Measurements from ENCODE around the gene CCNDBP1. TPM values are rescaled to one million over a fixed set of nuclear protein-coding genes. Genes with fewer than 3 reads are reported as not detected.
A peak's percentile ranks its signal among the peaks of the same experiment; 100 is the strongest.
"Not testable (repeated sequence)": the region's sequence is repeated elsewhere in the genome, so short reads cannot be mapped to it uniquely, and the experiment has no call there.

CCNDBP1 gene
- total RNA-seq = 44.9 TPM
- 62.6 TPM for polyA plus RNA-seq

DNA sequence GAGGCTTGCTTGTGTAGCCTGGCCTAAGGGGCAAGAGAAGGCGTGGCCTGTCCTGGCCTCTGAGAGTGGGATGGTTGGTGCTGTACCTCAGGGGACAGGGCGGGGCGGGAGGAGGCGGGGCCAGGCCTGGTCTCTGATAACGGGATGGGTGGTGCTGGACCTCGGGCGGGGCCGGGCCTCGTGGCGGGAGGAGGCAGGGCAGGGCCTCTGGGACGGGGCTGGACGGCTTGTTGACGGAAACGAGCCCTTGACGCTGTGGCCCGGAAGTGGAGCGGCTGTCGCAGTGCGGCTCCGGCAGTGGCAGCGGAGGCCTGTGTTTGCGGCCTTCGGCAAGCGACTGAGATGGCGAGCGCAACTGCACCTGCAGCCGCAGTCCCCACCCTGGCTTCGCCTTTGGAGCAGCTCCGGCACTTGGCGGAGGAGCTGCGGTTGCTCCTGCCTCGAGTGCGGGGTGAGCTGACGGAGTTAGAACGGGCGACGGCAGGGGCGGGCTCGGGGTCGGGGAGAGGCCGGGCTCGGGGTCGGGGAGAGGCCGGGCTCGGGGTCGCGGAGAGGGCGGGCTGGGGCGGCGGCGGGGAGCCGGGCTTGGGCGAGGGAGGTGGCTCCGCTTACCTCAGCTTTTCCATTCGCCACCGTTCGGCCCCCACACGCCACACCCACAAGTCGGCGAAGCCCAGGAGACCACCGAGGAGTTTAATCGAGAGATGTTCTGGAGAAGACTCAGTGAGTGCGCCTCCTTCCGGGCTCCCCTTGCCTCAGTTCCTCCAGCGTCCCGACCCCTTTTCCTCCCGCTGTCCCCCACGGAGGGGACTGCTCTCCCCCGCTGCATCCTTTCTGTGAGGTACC lies at the start of gene CCNDBP1:
TSS of gene CCNDBP1 (plus strand) at position 247 of the 846 bp plus-strand sequence. CDS start at position 343, 96 bp downstream.
- 1% methylated on average over 69 of the region's 69 CpGs for WGBS
- H3K4me3 ChIP-seq (ENCODE audit: low read depth, low read length) = peak within 1 kb of the TSS; percentile 82

DNA sequence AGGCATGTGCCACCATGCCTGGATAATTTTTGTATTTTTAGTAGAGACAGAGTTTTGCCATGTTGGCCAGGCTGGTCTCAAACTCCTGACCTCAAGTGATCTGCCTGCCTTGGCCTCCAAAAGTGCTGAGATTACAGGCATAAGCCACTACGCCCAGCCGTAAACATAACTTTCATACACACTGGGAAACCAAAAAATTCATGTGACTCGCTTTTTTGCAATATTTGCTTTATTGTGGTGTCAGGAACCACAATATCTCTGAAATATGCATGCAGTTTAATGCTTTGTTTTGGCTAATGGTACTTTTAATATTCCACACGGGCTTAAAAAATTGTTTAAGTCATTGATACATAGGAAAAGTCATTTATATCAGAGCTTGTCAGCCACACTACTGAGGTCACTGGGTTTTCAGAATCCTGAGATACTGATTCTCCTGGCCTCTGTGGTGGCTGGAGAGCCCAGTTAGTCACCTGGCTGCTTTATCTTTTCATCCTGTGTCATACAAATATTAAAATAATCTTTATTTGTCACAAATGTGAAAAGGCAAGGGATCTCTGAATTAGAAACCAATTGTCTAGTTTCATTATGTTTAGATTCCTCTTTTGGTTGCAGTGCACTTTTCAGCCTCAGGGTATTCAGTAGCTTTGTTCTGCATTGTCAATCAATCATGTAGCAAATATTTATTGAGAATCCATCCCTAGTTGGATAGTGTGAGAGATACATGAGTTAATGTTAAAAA lies 41.8 kb upstream of the CCNDBP1 start:
- H3K4me1 ChIP-seq (ENCODE audit: insufficient read depth) = no peaks in the 10 kb centered on the region
- no peak for DNase-seq (ENCODE audit: extremely low spot score)
- WGBS = 77% methylated on average over 4 of the region's 4 CpGs

More for the DNA sequence above, at the start of gene CCNDBP1:
- Histone ChIP-seq H3K36me3 (ENCODE audit: insufficient read depth) (peaks cover 4% of the 10 kb centered on the region), H3K4me1 (ENCODE audit: insufficient read depth) (no peaks in the 10 kb centered on the region), H3K27ac (ENCODE audit: low read depth) (peak within 1 kb of the TSS; percentile 94)
- peak; percentile 29 for DNase-seq (ENCODE audit: extremely low spot score)

DNA sequence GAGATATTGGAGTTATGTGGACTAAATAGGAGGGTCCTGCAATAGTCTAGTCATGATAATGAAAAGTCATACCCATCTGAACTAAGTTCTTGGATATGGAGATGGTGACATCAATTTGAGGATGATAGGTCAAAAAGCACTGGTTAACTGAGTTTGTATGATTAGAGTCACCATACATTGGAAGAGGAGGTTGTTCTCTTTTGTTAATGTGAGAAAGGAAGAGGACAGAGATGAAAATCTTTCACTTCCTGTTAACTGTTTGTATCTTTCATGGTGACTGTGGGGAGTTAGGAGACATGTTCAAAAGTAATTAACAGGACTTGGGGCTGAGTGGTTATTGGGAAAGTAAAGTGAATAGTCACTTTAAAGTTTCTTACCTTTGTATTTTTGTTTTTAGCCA lies 40.7 kb upstream of the CCNDBP1 start:
- no peak overlapping the region for H3K4me3 ChIP-seq (ENCODE audit: low read depth, low read length)
- H3K36me3 ChIP-seq (ENCODE audit: insufficient read depth) = peaks cover 4% of the 10 kb centered on the region
- H3K4me1 ChIP-seq (ENCODE audit: insufficient read depth) = no peaks in the 10 kb centered on the region
- DNase-seq (ENCODE audit: extremely low spot score) = no peak
- H3K27ac ChIP-seq (ENCODE audit: low read depth) = no peak overlapping the region

More for the DNA sequence above, 41.8 kb upstream of the CCNDBP1 start:
- Histone ChIP-seq H3K36me3 (ENCODE audit: insufficient read depth) (peaks cover 5% of the 10 kb centered on the region), H3K4me3 (ENCODE audit: low read depth, low read length) (no peak overlapping the region), H3K27ac (ENCODE audit: low read depth) (no peak overlapping the region)

GRCh38 chr15:43146184-43146583 lies 39.0 kb upstream of the CCNDBP1 start:
- Histone ChIP-seq H3K36me3 (ENCODE audit: insufficient read depth) (peaks cover 6% of the 10 kb centered on the region), H3K27ac (ENCODE audit: low read depth) (no peak overlapping the region), H3K4me1 (ENCODE audit: insufficient read depth) (no peaks in the 10 kb centered on the region), H3K4me3 (ENCODE audit: low read depth, low read length) (no peak overlapping the region)
- DNase-seq (ENCODE audit: extremely low spot score) = no peak
- WGBS = 78% methylated on average over 5 of the region's 5 CpGs

GRCh38 chr15:43150191-43150929 lies 34.8 kb upstream of the CCNDBP1 start:
- Histone ChIP-seq H3K27ac (ENCODE audit: low read depth) (no peak overlapping the region), H3K4me3 (ENCODE audit: low read depth, low read length) (no peak overlapping the region), H3K4me1 (ENCODE audit: insufficient read depth) (no peaks in the 10 kb centered on the region), H3K36me3 (ENCODE audit: insufficient read depth) (peaks cover 10% of the 10 kb centered on the region)
- 90% methylated on average over 5 of the region's 5 CpGs for WGBS
- DNase-seq (ENCODE audit: extremely low spot score) = no peak

DNA sequence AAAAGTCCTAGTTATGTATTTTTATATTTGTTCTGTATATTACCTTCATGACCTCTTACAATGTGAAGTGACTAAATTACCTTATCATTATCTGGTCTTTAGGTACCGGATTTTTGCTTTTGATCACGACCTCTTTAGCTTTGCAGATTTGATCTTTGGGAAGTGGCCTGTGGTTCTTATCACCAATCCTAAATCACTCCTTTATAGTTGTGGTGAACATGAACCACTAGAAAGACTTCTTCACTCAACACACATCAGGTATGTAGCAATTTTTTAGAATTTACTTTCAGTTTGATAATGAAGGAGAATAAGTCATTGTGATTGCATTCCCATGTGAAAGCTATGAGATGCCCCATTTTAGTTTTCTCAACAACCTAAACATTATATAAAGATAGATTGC lies 33.5 kb upstream of the CCNDBP1 start:
- DNase-seq (ENCODE audit: extremely low spot score) = no peak
- 75% methylated on average over 2 of the region's 2 CpGs for WGBS
- Histone ChIP-seq H3K36me3 (ENCODE audit: insufficient read depth) (peaks cover 8% of the 10 kb centered on the region), H3K27ac (ENCODE audit: low read depth) (no peak overlapping the region), H3K4me3 (ENCODE audit: low read depth, low read length) (no peak overlapping the region), H3K4me1 (ENCODE audit: insufficient read depth) (no peaks in the 10 kb centered on the region)

DNA sequence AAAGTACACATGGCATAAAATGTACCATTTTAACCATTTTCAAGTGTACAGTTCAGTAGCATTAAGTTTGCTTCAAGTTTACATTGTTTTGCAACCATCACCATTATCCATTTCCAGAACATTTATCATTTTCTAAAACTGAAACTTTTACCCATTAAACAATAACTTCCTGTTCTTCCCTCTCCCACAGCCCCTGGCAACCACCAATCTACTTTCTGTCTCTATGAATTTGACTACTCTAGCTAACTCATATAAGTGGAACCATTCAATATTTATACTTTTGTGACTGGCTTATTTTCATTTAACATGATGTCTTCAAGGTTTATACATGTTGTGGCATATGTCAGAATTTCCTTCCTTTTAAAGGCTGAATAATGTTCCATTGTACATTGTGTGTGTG lies 31.9 kb upstream of the CCNDBP1 start:
- no peak for DNase-seq (ENCODE audit: extremely low spot score)
- H3K4me3 ChIP-seq (ENCODE audit: low read depth, low read length) = no peak overlapping the region
- H3K4me1 ChIP-seq (ENCODE audit: insufficient read depth) = no peaks in the 10 kb centered on the region
- H3K36me3 ChIP-seq (ENCODE audit: insufficient read depth) = peaks cover 8% of the 10 kb centered on the region
- H3K27ac ChIP-seq (ENCODE audit: low read depth) = no peak overlapping the region

DNA sequence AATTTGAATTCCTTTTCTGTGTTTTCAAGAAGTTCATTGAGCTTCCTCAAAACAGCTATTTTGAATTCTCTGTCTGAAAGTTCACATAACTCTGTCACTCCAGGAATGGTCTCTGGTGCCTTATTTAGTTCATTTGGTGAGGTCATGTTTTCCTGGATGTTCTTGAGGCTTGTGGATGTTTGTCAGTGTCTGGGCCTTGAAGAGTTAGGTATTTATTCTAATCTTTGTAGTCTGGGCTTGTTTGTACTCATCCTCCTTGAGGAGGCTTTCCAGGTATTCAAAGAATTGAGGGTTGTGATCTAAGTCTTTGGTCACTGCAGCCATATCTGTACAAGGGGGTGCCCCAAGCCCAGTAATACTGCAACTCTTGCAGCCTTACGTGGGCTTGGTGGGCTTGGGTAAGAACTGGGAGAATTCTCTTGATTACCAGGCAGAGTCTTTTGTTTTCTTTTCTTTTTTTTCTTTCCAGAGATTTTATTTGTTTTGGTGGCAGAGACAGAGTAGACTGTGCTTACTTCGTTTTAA lies 19.3 kb upstream of the CCNDBP1 start:
- H3K4me3 ChIP-seq (ENCODE audit: low read depth, low read length) = no peak overlapping the region
- WGBS = 84% methylated on average over 2 of the region's 2 CpGs
- no peak overlapping the region for H3K27ac ChIP-seq (ENCODE audit: low read depth)
- DNase-seq (ENCODE audit: extremely low spot score) = no peak
- no peaks in the 10 kb centered on the region for H3K4me1 ChIP-seq (ENCODE audit: insufficient read depth)
- peaks cover 3% of the 10 kb centered on the region for H3K36me3 ChIP-seq (ENCODE audit: insufficient read depth)

- WGBS = 97% methylated on average over 27 of the region's 28 CpGs
- DNase-seq (ENCODE audit: extremely low spot score); H3K4me3 ChIP-seq (ENCODE audit: low read depth, low read length); H3K27ac ChIP-seq (ENCODE audit: low read depth); H3K4me1 ChIP-seq (ENCODE audit: insufficient read depth); H3K36me3 ChIP-seq (ENCODE audit: insufficient read depth): not testable (repeated sequence)
Observed at GRCh38 chr15:43167261-43167660, 17.9 kb upstream of the CCNDBP1 start.

DNA sequence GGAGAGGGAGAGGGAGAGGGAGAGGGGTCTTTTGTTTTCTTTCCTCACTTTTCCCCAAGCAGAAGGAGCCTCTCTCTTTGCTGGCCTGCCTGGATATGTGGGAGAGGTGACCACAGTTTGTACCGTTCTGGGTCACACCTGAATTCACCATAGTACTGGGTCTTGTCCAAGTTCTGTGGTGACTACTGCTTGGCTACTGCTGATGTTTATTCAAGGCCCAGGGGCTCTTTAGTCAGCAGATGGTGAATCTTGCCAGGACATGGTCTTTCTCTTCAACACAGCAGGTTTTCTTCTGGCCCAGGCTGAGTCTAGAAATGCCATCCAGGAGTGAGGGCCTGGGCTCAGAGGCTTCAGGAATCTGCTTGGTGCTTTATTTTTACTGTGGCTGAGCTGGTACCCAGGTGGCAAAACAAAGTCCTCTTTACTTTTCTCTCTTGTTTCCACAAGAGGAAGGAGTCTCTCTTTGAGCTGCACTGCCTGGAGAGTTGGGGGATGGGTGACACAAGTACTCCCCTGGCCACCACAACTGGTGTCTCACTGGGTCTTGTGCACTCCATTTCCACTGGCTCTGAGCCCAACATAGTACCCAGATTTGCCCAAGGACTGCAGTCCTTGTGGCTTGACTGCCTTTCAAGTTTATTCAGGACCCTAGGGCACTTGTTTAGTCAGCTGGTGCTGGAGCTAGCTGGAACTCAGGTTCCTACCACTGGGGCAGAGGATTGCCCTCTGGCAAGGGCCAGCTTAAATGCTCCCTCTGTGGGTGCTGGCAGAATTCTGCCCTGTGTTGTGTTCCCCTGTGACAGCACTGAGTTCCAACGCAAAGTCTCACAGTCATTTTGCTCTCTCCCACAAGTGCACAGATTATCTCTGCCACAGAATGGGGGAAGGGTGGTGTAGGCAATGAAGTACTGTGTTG lies 16.8 kb upstream of the CCNDBP1 start:
- Histone ChIP-seq H3K36me3 (ENCODE audit: insufficient read depth) (peaks cover 3% of the 10 kb centered on the region), H3K4me3 (ENCODE audit: low read depth, low read length) (no peak overlapping the region), H3K4me1 (ENCODE audit: insufficient read depth) (no peaks in the 10 kb centered on the region), H3K27ac (ENCODE audit: low read depth) (no peak overlapping the region)
- DNase-seq (ENCODE audit: extremely low spot score) = no peak
- WGBS = 56% methylated on average over 2 of the region's 2 CpGs

GRCh38 chr15:43169888-43170287 lies 15.3 kb upstream of the CCNDBP1 start:
- DNase-seq (ENCODE audit: extremely low spot score) = no peak
- Histone ChIP-seq H3K4me1 (ENCODE audit: insufficient read depth) (no peaks in the 10 kb centered on the region), H3K36me3 (ENCODE audit: insufficient read depth) (peaks cover 3% of the 10 kb centered on the region), H3K4me3 (ENCODE audit: low read depth, low read length) (no peak overlapping the region), H3K27ac (ENCODE audit: low read depth) (no peak overlapping the region)
- 42% methylated on average over 4 of the region's 4 CpGs for WGBS

DNA sequence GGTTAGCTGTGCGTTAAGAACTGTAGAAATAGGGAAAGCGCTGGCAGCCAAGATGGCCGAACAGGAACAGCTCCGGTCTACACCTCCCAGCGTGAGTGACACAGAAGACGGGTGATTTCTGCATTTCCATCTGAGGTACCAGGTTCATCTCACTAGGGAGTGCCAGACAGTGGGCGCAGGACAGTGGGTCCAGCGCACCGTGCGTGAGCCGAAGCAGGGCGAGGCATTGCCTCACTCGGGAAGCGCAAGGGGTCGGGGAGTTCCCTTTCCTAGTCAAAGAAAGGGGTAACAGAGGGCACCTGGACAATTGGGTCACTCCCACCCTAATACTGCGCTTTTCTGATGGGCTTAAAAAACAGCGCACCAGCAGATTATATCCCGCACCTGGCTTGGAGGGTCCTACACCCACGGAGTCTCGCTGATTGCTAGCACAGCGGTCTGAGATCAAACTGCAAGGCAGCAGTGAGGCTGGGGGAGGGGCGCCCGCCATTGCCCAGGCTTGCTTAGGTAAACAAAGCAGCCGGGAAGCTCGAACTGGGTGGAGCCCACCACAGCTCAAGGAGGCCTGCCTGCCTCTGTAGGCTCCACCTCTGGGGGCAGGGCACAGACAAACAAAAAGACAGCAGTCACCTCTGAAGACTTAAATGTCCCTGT lies 9.4 kb upstream of the CCNDBP1 start:
- 97% methylated on average over 23 of the region's 25 CpGs for WGBS
- H3K27ac ChIP-seq (ENCODE audit: low read depth); H3K4me1 ChIP-seq (ENCODE audit: insufficient read depth); H3K36me3 ChIP-seq (ENCODE audit: insufficient read depth); DNase-seq (ENCODE audit: extremely low spot score); H3K4me3 ChIP-seq (ENCODE audit: low read depth, low read length): not testable (repeated sequence)

Measured in urinary bladder (tissue), 4 donors.